Endodermal cell (in vitro differentiated cells): ENCODE measurements around the gene FRMPD2. TPM values are rescaled to one million over a fixed set of nuclear protein-coding genes. Genes with fewer than 3 reads are reported as not detected.

Experiments
- DNase-seq: peaks from one replicate; pipeline ENCODE4 v3.0.0-alpha.2; 2017
- H3K27ac ChIP-seq: 2 replicates; pipeline ENCODE4 v1.5.1; 2013; ENCODE audit warnings: mild to moderate bottlenecking, low read depth, low read length, moderate library complexity
- H3K27me3 ChIP-seq: 2 replicates; pipeline ENCODE4 v1.6.1; 2013; ENCODE audit warnings: mild to moderate bottlenecking, low read length, moderate library complexity; ENCODE audit not compliant: insufficient read depth, control insufficient read depth, poor library complexity, severe bottlenecking
- H3K36me3 ChIP-seq: 2 replicates; pipeline ENCODE4 v1.7.0; 2013; ENCODE audit warnings: mild to moderate bottlenecking, low read length, moderate library complexity; ENCODE audit not compliant: control insufficient read depth, insufficient read depth
- H3K4me1 ChIP-seq: one replicate; pipeline ENCODE4 v1.7.0; 2013; ENCODE audit warnings: low read length; ENCODE audit not compliant: control insufficient read depth, insufficient read depth
- H3K4me3 ChIP-seq: 2 replicates; pipeline ENCODE4 v1.5.1; 2013; ENCODE audit warnings: mild to moderate bottlenecking, low read length, moderate library complexity
- H3K9ac ChIP-seq: 2 replicates; pipeline ENCODE4 v1.6.1; 2013; ENCODE audit warnings: mild to moderate bottlenecking, low read length, moderate library complexity; ENCODE audit not compliant: poor library complexity, severe bottlenecking; ENCODE audit errors: extremely low read depth
- H3K9me3 ChIP-seq: 2 replicates; pipeline ENCODE4 v1.6.1; 2013; ENCODE audit warnings: mild to moderate bottlenecking, low read length, moderate library complexity; ENCODE audit not compliant: control insufficient read depth
- H3K27ac Mint-ChIP-seq: 2 replicates; pipeline ENCODE4 v1.8.0; 2020; ENCODE audit warnings: mixed read lengths
- H3K27me3 Mint-ChIP-seq: 2 replicates; pipeline ENCODE4 v1.8.0; 2021; ENCODE audit warnings: mild to moderate bottlenecking, mixed read lengths; ENCODE audit not compliant: insufficient read depth
- H3K36me3 Mint-ChIP-seq: 2 replicates; pipeline ENCODE4 v1.8.0; 2020; ENCODE audit warnings: low read depth, mixed read lengths
- H3K4me1 Mint-ChIP-seq: 2 replicates; pipeline ENCODE4 v1.8.0; 2020; ENCODE audit warnings: mixed read lengths
- H3K4me3 Mint-ChIP-seq: 2 replicates; pipeline ENCODE4 v1.8.0; 2020; ENCODE audit warnings: mild to moderate bottlenecking, moderate library complexity, mixed read lengths
- H3K9me3 Mint-ChIP-seq: 2 replicates; pipeline ENCODE4 v1.8.0; 2020; ENCODE audit warnings: mild to moderate bottlenecking, mixed read lengths
- WGBS, 2 experiments: methylation state at CpG; one replicate each; pipeline versions ENCODE4 v1.1.5 to v1.1.7; 2013; ENCODE audit warnings: missing lambda C conversion rate in 2 of 2, mixed read lengths in 1 of 2; ENCODE audit not compliant: insufficient coverage in 1 of 2, insufficient read length in 1 of 2; 5-methylcytosine and 5-hydroxymethylcytosine counted together
- total RNA-seq, 2 donors: library from RNA; stranded (reverse); fragmentation: NEBNext Ultra II Directional in 1 of 2; extraction: Animal tissue kit (Norgen Biotek cat#: 25700) in 1 of 2; gene quantifications; 2 replicates in 1 of 2; 3 replicates in 1 of 2; pipeline ENCODE4 v1.2.1, GENCODE V29; 2021
- TF ChIP-seq, protein P1 (sequence below): fragments of 200-600 bp; sonication (generic); conservative IDR thresholded peaks from 2 replicates; pipeline ENCODE4 v1.5.0; 2021; ENCODE audit warnings: antibody characterized with exemption, mild to moderate bottlenecking

FRMPD2 gene
- total RNA-seq, 2 donors from 2014 or later, result 0.44 to 1.5 TPM

DNA sequence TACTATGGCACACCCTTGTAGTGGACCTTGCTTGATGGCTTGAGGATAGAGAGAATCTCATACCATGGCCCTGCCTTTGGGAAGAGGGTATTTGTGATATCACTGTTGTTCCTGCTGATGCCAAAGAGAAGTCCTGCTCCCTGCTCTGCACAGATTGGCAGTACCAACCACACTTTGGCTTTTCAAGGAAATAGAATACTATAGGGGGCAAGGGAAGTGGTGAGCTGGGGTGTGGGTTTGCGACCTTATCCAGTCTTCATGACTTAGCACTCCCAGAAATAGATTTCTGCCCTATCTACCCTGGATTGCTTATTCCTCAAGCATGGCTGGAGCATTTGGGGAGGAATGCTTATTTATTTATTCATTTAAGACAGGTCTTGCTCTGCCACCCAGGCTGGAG, 25.2 kb upstream of the FRMPD2 start:
- Histone ChIP-seq H3K9me3 (no peaks in the 10 kb centered on the region), H3K4me1 (no peaks in the 10 kb centered on the region), H3K36me3 (no peaks in the 10 kb centered on the region), H3K27ac (no peak overlapping the region), H3K9ac (no peak overlapping the region), H3K4me3 (no peak overlapping the region), H3K27me3 (peaks cover 14% of the 10 kb centered on the region)
- WGBS, 2 experiments, result 50% methylated on average over 1 of the region's 1 CpG; no CpG with 5 or more reads in 1 of the 2 experiments
- Mint-ChIP-seq H3K9me3 (no peaks in the 10 kb centered on the region), H3K4me3 (no peak overlapping the region), H3K27ac (no peak overlapping the region), H3K36me3 (no peaks in the 10 kb centered on the region), H3K27me3 (peaks cover 28% of the 10 kb centered on the region), H3K4me1 (peaks cover 6% of the 10 kb centered on the region)
- no peak for DNase-seq
- TF ChIP-seq, protein P1, sequence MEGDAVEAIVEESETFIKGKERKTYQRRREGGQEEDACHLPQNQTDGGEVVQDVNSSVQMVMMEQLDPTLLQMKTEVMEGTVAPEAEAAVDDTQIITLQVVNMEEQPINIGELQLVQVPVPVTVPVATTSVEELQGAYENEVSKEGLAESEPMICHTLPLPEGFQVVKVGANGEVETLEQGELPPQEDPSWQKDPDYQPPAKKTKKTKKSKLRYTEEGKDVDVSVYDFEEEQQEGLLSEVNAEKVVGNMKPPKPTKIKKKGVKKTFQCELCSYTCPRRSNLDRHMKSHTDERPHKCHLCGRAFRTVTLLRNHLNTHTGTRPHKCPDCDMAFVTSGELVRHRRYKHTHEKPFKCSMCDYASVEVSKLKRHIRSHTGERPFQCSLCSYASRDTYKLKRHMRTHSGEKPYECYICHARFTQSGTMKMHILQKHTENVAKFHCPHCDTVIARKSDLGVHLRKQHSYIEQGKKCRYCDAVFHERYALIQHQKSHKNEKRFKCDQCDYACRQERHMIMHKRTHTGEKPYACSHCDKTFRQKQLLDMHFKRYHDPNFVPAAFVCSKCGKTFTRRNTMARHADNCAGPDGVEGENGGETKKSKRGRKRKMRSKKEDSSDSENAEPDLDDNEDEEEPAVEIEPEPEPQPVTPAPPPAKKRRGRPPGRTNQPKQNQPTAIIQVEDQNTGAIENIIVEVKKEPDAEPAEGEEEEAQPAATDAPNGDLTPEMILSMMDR, result no peak

DNA sequence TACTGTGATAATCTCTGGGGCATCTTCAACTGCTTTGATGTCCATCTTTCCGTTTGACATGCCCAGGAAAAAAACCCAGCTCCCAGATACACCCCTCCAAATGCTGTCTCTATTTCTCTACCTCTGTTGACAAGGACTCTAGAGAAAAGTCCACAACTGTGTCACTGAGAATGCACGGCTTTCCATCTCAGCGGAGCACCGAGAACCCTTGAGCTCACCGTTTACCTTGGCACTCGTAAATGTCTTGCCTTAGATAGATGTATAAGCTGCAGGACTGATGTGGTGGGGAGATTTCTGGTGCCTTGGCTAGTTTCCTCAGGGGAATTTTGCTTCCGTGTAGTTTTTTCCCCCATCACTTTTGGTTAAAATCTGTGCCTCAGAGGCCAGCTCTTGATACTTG, 24.6 kb upstream of the FRMPD2 start:
- Mint-ChIP-seq H3K9me3 (no peaks in the 10 kb centered on the region), H3K4me3 (no peak overlapping the region), H3K27ac (no peak overlapping the region), H3K4me1 (peaks cover 6% of the 10 kb centered on the region), H3K27me3 (peaks cover 22% of the 10 kb centered on the region), H3K36me3 (no peaks in the 10 kb centered on the region)
- H3K27me3 ChIP-seq, result peaks cover 8% of the 10 kb centered on the region
- 90 to 93% methylated on average over 4 to 7 of the region's 7 CpGs for WGBS, 2 experiments
- no peak overlapping the region for H3K9ac ChIP-seq
- H3K4me1 ChIP-seq, result no peaks in the 10 kb centered on the region
- DNase-seq, result no peak
- no peaks in the 10 kb centered on the region for H3K9me3 ChIP-seq
- H3K4me3 ChIP-seq, result no peak overlapping the region
- no peaks in the 10 kb centered on the region for H3K36me3 ChIP-seq
- TF ChIP-seq, protein P1, result no peak
- H3K27ac ChIP-seq, result no peak overlapping the region

DNA sequence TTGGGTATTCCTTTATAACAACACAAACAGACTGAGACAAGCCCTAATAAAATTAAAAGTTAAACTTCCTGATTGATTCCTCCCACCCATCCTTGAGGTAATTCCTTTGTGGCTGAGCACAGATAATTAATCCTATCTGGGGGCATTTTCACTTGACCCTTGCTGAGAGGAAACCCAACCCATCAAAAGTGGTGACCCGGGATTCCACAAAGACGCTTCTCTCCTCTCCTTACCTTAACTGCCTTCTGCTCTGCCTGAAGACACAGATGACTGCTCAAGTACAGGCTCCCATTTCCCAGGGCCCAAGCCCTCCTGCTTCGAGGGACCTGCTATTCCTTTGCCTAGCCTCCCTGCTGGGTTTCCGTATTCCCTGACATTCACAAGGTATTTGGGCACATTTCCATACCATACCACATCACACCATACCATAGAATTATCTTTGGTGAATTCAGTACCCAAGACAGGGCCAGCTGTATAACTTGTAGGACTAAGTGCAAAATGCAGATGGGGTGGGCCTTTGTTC, 22.1 kb upstream of the FRMPD2 start:
- Histone ChIP-seq H3K9me3 (no peaks in the 10 kb centered on the region), H3K27me3 (no peaks in the 10 kb centered on the region), H3K4me3 (no peak overlapping the region), H3K4me1 (no peaks in the 10 kb centered on the region), H3K9ac (no peak overlapping the region), H3K27ac (no peak overlapping the region), H3K36me3 (no peaks in the 10 kb centered on the region)
- DNase-seq, result peak; percentile 68
- Mint-ChIP-seq H3K4me3 (no peak overlapping the region), H3K36me3 (no peaks in the 10 kb centered on the region), H3K27ac (no peak overlapping the region), H3K4me1 (peaks cover 6% of the 10 kb centered on the region), H3K27me3 (peaks cover 10% of the 10 kb centered on the region), H3K9me3 (no peaks in the 10 kb centered on the region)
- 74 to 80% methylated on average over 4 of the region's 4 CpGs for WGBS, 2 experiments
- TF ChIP-seq, protein P1, result no peak
